GOT3 (cell line): ENCODE data around the gene MMP14.

Experiments
- DNase-seq: peaks from one replicate; lab custom pipeline; 2025; ENCODE audit warnings: mixed read lengths; lab: John Stamatoyannopoulos, UW

The MMP14 gene

DNA sequence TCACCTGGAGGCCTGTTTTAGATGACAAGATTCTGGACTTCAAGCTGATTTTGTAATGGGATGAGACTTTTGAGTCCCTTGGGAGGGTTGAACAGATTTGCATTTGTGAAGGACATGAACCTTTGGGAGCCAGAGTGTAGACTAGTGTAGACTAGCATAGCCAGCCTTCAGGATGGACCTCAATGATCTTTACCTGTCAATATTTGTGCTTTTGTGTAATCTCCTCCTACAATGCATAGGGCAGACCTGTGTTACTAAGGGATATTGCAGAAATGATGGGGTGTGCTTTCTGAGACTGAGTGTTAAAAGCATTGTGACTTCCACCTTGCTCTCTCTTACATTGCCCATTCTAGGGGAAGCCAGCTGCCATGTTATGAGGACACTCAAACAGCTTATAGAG is 25.3 kb downstream of the MMP14 start:
- no peak for DNase-seq

DNA sequence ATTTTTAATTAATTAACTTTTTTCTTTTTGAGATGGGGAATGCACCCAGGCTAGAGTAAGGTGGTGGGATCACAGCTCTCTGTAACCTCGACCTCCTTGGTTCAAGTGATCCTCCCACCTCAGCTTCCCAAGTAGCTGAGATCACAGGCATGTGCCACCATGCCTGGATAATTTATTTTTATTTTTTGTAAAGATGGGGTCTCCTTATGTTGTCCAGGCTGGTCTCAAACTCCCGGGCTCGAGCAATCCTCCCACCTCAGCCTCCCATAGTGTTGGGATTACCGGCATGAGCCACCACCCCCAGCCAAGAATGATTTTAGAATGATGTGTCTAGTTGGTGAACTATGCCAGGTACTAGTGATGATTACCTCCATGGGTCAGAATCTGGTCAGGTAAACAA is 28.6 kb downstream of the MMP14 start:
- no peak for DNase-seq

DNA sequence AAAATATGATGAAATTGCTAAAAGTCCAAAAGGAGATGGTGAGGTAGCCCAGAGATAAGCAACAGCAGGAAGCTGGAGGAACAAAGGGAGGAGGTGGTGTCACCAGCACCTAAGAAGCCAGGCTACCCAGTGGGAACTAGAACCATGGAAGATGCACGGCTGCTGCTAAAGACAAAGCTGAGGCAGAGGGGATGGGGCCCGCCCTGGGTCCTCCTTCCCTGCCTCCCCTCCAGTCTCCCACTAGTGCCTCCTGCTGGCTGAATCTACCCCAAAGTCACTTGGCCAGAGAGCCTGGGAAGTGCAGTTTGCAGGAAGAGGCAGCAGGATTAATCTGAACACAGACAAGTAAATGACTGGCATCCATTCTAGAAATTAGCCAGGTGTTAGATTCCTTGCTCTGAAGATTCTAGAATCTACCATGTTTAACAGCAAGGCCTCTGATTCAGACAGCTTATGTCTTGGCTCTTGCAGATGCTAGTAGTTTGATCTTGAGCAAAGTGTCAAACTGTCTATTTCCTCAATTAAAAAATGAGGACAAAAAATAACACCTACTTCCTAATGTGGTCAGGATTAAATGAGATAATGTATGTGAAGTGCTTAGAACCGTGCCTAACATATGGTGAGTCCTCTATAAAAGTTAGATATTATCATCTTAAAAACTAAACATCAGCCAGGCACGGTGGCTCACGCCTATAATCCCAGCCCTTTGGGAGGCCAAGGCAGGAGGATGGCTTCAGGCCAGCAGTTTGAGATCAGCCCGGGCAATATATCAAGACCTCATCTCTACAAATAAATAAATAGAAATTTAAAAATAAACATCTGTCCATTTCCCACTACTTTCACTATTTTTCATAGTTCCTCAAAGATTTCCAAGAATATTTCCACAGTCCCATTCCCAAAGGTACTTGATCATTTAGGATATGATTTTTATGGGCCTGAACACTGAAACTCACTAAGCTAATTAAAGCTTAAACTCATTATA is 29.3 kb downstream of the MMP14 start:
- DNase-seq, result no peak

DNA sequence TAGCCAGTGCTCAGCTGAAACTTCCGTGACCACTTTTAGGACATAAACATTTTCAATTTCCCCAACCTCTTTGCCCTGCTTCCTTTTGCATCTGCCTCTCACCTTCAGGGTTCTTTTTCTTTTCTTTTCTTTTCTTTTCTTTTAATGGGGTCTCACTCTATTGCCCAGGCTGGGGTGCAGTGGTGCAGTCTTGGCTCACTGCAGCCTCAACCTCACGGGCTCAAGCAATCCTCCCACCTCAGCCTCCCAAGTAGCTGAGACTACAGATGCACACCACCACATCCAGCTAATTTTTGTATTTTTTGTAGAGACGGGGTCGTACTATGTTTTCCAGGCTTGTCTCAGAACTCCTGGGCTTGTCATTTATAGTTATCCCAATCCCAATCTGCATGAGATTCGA is 30.5 kb downstream of the MMP14 start:
- no peak for DNase-seq

DNA sequence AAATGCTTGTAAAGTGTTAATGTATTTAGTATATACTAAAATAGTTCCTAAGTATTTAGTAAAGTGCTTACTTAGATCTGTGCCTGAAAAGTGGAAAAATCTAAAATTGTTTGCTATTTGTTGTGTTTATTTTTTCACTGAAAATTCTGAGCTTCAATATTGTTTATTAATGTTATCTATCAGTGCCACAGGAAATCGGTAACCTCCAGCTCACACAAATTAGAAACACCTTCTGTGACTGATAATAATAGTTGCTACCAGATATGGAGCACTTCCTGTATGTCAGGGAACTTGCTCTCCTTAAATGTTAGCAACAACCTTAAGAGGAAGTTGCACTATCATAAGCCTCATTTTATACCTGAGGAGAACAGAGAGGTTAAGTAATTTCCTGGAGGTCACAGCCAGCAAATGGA is 34.4 kb downstream of the MMP14 start:
- no peak for DNase-seq

DNA sequence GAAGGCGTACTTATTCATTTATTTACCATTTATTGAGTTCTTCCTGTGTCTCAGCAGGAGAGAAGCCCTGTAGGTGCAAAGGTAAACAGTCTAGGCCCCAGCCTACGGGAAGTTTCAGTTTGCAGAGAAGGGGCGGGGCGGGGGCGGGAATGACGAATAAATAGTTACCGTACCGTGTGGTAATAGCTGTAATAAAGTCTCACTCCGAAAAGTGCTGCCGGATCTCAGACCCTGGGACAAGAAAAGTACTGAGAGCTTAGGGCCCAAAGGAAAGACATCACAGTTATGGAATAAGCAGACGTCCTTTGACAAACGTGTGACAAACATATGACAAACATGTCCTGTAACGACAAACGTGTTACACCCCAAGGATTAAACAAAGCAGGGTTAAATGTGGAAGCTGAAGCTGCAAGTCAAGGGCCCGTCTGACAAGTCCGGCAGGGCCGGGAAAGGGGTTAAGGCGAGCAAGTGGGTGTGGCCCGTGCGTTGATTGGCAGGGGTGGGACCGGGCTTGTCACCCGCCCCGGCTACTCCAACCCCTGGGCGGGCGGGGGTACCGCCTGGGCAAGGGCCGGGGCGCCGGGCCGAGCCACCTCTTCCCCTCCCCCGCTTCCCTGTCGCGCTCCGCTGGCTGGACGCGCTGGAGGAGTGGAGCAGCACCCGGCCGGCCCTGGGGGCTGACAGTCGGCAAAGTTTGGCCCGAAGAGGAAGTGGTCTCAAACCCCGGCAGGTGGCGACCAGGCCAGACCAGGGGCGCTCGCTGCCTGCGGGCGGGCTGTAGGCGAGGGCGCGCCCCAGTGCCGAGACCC is 35.0 kb downstream of the MMP14 start, which contains the start of gene LRP10:
Gene LRP10 (plus strand): TSS at position 517 of the 809 bp plus-strand sequence. CDS start 564 bp downstream, outside the sequence.
- peak; percentile 51 for DNase-seq

DNA sequence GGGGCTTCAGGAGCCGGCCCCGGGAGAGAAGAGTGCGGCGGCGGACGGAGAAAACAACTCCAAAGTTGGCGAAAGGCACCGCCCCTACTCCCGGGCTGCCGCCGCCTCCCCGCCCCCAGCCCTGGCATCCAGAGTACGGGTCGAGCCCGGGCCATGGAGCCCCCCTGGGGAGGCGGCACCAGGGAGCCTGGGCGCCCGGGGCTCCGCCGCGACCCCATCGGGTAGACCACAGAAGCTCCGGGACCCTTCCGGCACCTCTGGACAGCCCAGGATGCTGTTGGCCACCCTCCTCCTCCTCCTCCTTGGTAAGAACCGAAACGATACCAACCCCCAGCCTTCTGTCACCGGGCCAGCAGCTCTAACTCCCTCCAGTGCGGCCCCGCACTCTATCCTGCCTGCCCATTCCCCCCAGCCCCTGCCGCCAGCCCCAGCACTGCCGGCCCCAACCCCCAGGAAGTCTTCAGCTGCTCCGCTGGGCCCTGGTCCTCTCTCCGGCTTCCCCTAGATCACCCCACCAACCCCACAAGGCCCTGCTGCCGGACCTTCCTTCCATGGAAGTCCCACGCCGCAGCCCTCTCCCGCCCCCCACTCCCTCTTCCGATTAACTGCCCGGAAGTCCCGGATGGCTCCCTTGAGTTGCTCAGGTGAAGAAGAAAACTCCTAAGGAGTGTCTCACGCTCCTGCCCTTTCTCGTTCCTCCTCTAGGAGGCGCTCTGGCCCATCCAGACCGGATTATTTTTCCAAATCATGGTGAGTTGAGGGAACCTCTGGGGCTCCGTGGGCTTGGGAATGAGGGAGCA is 35.8 kb downstream of the MMP14 start:
- peak; percentile 35 for DNase-seq

DNA sequence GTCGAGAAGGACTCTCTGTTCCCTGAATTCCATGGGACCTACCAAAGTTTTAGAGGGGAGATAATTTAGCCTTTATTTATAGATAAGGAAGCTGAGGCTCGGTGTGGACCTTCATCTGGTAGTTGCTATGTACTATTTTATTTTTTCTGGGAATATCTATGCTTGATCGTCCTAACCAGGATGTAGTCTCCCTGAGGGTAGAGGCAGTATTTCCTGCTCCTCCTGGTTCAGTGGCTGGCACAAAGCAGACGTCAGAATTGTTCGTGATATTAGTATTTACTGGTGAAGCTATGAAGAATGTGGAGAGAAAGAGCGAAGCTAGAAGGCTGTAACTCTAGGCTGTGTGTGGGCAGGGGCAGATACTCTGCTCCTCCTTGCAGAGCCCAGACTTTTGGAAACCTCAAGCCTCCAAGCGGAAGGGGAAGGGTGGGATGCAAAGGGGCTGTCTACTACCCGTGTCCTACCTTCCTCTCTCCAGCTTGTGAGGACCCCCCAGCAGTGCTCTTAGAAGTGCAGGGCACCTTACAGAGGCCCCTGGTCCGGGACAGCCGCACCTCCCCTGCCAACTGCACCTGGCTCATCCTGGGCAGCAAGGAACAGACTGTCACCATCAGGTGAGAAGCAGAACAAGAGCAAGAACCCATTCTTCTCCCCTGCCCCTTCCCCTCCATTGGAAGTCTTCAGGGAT is 36.6 kb downstream of the MMP14 start:
- DNase-seq, result no peak

DNA sequence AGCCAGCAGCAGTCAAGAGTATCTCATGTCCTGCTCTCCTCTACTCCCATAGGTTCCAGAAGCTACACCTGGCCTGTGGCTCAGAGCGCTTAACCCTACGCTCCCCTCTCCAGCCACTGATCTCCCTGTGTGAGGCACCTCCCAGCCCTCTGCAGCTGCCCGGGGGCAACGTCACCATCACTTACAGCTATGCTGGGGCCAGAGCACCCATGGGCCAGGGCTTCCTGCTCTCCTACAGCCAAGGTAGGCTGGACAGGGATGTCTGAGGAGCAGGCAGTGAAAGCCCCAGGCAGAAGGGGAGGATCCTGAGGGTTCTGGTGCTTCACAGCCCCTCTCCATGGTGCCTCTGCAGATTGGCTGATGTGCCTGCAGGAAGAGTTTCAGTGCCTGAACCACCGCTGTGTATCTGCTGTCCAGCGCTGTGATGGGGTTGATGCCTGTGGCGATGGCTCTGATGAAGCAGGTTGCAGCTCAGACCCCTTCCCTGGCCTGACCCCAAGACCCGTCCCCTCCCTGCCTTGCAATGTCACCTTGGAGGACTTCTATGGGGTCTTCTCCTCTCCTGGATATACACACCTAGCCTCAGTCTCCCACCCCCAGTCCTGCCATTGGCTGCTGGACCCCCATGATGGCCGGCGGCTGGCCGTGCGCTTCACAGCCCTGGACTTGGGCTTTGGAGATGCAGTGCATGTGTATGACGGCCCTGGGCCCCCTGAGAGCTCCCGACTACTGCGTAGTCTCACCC is 38.8 kb downstream of the MMP14 start:
- no peak for DNase-seq

DNA sequence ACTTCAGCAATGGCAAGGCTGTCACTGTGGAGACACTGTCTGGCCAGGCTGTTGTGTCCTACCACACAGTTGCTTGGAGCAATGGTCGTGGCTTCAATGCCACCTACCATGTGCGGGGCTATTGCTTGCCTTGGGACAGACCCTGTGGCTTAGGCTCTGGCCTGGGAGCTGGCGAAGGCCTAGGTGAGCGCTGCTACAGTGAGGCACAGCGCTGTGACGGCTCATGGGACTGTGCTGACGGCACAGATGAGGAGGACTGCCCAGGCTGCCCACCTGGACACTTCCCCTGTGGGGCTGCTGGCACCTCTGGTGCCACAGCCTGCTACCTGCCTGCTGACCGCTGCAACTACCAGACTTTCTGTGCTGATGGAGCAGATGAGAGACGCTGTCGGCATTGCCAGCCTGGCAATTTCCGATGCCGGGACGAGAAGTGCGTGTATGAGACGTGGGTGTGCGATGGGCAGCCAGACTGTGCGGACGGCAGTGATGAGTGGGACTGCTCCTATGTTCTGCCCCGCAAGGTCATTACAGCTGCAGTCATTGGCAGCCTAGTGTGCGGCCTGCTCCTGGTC is 39.4 kb downstream of the MMP14 start:
- no peak for DNase-seq

DNA sequence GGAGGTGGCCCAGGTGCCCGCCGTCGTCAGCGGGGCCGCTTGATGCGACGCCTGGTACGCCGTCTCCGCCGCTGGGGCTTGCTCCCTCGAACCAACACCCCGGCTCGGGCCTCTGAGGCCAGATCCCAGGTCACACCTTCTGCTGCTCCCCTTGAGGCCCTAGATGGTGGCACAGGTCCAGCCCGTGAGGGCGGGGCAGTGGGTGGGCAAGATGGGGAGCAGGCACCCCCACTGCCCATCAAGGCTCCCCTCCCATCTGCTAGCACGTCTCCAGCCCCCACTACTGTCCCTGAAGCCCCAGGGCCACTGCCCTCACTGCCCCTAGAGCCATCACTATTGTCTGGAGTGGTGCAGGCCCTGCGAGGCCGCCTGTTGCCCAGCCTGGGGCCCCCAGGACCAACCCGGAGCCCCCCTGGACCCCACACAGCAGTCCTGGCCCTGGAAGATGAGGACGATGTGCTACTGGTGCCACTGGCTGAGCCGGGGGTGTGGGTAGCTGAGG is 40.7 kb downstream of the MMP14 start:
- no peak for DNase-seq

DNA sequence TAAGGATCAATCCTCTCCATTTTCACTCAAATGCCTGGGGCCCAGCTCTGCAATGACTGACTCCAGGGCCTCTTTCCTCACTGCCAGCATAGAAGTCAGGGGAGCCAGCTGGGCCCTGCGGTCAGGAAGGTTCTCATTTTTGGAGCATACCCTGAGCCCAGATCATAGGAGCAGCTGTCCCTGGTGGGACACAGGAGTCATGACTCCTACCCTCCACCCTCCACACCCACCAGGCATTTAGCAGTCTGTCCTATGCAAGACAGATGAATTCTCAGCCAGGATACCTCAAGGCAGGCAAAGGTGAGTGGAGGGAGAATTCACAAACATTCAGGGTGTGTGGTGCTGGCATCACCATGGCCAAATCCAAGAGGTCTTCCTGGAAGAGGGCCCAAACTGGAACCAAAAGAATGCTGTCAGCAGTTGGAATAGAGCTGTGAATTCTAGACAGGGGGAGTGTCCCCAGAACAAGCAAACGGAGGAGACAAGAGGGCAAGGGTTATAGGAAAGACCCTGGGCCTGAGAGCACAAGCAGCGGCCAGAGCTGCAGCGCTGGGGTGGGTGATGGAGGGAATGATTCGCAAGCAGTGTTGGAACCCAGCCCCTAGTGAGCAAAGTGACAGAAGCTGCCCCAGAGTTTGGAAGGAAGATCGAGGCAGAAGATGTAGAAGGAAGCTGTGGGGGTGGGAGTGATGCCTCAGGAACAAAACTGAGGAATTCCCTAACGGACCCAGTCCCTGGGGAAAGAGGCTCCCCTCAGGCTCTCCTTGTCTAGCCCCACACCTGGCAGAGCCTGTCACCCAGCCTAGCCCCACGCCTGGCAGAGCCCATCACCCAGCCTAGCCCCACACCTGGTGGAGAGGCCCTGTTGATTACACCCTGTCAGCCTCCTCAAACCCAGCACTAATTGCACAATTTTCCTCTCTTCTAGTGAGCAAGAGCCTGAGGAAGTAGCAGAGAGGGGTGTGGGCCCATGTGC is 42.2 kb downstream of the MMP14 start:
- DNase-seq, result no peak

DNA sequence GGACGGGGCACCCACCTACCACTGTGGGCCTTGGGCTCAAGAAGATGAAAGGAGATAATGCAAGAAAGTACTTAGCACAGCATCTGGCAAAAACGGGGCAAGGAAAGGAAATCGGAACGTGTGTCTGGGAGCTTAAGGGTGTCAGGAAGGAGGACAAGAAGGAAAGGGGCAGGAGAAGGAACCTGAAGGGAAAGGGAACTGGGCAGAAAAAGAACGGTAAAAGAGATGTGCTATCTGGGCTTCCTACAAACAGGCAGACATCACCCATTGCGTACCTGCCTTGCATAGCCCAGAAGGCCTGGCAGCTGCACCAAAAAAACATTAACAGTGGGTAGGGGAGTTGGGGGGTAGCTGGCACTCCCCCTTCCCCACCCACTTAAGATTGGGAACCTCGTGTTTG is 45.7 kb downstream of the MMP14 start:
- no peak for DNase-seq

DNA sequence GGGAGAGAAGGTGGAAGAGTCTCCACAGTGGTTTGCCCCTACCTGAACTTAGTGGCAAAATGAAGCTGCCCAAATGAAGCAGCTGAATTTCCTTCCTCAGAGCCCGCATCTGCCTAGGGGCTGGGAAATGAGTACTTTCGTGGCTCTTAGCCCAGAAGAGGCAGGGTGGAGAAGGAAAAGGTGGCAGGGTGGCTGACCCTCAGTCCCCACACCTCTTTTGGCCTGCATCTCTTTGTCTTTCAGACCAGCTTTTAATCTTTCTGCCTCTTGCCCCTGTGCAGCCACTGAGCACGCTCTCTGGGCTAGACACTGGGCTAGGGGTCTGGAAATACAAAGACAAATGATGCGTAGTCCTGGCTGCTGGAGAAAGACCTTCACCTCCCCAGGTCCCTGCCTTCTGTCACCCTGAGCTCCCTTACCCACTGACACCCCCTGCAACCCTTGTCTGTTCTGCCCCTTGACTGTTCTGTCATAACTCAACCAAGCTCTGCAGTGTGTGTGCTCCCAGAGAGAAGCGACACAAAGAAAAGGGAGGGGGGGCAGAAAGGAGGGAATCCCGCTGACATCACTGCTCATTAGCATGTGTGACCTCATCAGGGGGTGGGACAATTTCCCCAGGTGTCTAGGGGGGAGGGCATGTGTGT is 46.3 kb downstream of the MMP14 start:
- DNase-seq, result no peak

DNA sequence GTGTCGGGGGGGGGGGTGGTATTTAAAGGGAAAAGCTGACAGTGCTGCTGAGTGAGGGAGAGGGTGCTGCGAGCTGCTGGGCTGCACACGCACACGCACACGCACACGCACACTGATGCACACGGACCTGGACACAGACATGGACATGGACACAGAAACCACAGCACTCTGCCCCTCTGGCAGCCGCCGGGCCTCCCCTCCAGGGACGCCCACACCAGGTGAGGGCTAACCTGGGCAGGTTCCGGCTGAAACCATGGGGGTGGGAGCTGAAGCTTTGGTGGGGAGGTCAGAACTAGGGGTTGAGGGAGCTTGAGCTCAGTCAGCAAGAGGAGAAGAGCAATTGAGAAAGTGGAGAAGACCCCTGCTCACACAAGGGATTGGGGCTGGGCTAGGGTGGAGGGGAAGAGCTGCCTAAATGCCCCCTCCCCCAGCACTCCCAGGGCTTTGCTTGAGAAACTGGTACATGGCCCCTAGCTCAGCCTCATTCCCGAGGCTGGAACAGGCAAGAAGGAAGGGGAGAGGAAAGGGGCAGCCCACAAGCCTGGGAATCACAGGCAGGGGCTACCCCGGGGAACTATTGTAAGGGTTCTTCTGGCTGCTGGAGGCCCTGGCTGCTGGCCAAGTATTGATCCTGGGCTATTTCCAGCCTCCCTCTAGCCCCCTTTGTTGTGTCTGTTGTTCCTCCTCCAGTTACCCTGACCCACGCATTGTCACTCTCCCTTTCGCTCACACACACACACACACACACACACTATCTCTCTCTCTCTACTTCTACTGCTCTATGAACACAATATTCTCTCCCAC is 47.0 kb downstream of the MMP14 start, which contains the start of gene REM2:
Gene REM2 (plus strand): TSS at position 50 of the 804 bp plus-strand sequence. CDS start 66 bp downstream, at position 116.
- DNase-seq, result no peak

DNA sequence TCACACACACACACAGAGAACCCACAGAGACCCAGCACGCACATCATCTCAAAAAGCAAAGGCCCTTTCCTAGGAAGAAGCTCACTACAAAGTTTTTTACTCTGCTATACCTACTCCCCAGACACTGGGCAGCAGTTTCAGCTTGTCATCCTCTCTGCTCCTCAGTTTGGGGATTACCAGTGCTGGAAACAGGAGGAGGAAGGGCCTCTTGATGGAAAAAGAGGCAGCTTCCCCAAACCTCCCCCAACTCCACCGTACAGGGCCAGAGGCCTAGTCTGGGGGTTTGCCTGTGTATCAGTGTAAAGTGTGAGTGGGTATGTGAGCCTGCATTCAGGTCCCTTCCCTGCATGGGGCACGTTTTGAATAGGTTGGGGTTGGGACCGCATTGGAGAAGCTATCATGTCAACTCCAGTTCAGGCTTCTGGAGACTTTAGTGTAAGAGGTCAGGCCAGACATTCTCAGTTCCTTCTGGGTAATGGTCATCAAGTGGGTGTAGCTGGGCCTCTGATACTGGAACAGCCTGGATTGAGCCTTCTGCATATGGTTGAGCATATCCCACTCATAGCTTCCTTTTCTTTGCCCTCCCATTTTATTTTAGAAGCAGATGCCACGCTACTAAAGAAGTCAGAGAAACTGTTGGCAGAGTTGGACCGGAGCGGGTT is 47.8 kb downstream of the MMP14 start:
- DNase-seq, result no peak
